ENCODE measurements around the gene TUBB4A.
"Not testable (repeated sequence)": the region's sequence is repeated elsewhere in the genome, so short reads cannot be mapped to it uniquely, and the experiment has no call there.

TUBB4A gene

GRCh38 chr19:6501740-6502648, at the start of gene TUBB4A:
Gene TUBB4A (minus strand): TSS chr19:6502309. CDS start chr19:6502212, 97 bp downstream.
- DNase-seq: no peak

GRCh38 chr19:6551091-6551490, 49.0 kb upstream of the TUBB4A start:
- no peak for DNase-seq

- not testable (repeated sequence) for DNase-seq
These were observed 48.6 kb upstream of the TUBB4A start for GRCh38 chr19:6550679-6551078.

GRCh38 chr19:6543866-6544347, 41.8 kb upstream of the TUBB4A start:
- no peak for DNase-seq

- DNase-seq: no peak
These were observed 39.0 kb upstream of the TUBB4A start for GRCh38 chr19:6540918-6541689.

- no peak for DNase-seq
These were observed 37.4 kb upstream of the TUBB4A start for GRCh38 chr19:6539514-6539913.

- no peak for DNase-seq
These were observed 33.5 kb upstream of the TUBB4A start for GRCh38 chr19:6535558-6536137.

- DNase-seq: no peak
These were observed 32.5 kb upstream of the TUBB4A start for GRCh38 chr19:6534451-6535093.

- no peak for DNase-seq
These were observed 31.8 kb upstream of the TUBB4A start for GRCh38 chr19:6533746-6534418.

- no peak for DNase-seq
These were observed 30.9 kb upstream of the TUBB4A start for GRCh38 chr19:6533000-6533328.

GRCh38 chr19:6532244-6532999, 30.3 kb upstream of the TUBB4A start:
- no peak for DNase-seq

- DNase-seq: no peak
These were observed 29.8 kb upstream of the TUBB4A start for GRCh38 chr19:6531956-6532243.

- no peak for DNase-seq
These were observed 29.2 kb upstream of the TUBB4A start for GRCh38 chr19:6531163-6531955.

- DNase-seq: peak; percentile 27
These were observed 28.5 kb upstream of the TUBB4A start, which contains the start of gene TNFSF9 for GRCh38 chr19:6530386-6531162. Gene TNFSF9 (plus strand): TSS chr19:6531026. CDS start chr19:6531037, 11 bp downstream.

- no peak for DNase-seq
These were observed 27.9 kb upstream of the TUBB4A start for GRCh38 chr19:6529937-6530385.

GRCh38 chr19:6529351-6529750, 27.2 kb upstream of the TUBB4A start:
- no peak for DNase-seq

- DNase-seq: no peak
These were observed 26.5 kb upstream of the TUBB4A start for GRCh38 chr19:6528544-6529121.

GRCh38 chr19:6527893-6528543, 25.9 kb upstream of the TUBB4A start:
- no peak for DNase-seq

GRCh38 chr19:6524311-6524710, 22.2 kb upstream of the TUBB4A start:
- DNase-seq: no peak
